Keratinocyte (primary cell): ENCODE data around the gene ARHGAP24.

Experiments
- EZH2 ChIP-seq: IDR thresholded peaks from one replicate; pipeline ENCODE4 v1.6.1; 2012; ENCODE audit warnings: inconsistent platforms, mild to moderate bottlenecking, low read length, moderate library complexity
- TF ChIP-seq, protein P1 (sequence below), 3 experiments: IDR thresholded peaks in 1 of 3; conservative IDR thresholded peaks in 1 of 3; optimal IDR thresholded peaks in 1 of 3; 2 replicates in 2 of 3; 3 replicates in 1 of 3; pipeline versions ENCODE3 to v1.5.1; 2011; ENCODE audit warnings: low read length in 3 of 3, mild to moderate bottlenecking in 3 of 3, moderate library complexity in 2 of 3, control low read depth in 1 of 3, inconsistent platforms in 1 of 3; ENCODE audit not compliant: insufficient read depth in 2 of 3; ENCODE audit errors: extremely low read depth in 1 of 3

DNA sequence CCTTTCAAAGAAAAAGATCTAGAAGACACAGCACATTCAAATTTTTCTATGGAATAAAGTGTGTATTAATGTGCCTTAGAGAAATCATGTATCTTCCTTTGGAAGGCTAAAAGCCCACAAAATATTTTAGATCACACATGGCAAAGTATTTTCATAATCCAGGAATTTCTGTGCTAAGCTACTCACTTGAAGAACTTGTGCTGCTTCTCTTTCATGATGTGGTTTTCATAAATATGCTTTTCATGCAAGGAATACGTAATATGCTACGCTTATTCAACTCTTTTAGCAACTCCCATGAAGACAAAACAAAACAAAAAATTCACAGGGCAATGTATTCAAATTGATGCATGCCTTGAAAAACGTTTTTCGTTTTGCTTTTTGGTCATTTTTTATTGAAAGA lies 125.6 kb downstream of the ARHGAP24 start:
- TF ChIP-seq, protein P1, sequence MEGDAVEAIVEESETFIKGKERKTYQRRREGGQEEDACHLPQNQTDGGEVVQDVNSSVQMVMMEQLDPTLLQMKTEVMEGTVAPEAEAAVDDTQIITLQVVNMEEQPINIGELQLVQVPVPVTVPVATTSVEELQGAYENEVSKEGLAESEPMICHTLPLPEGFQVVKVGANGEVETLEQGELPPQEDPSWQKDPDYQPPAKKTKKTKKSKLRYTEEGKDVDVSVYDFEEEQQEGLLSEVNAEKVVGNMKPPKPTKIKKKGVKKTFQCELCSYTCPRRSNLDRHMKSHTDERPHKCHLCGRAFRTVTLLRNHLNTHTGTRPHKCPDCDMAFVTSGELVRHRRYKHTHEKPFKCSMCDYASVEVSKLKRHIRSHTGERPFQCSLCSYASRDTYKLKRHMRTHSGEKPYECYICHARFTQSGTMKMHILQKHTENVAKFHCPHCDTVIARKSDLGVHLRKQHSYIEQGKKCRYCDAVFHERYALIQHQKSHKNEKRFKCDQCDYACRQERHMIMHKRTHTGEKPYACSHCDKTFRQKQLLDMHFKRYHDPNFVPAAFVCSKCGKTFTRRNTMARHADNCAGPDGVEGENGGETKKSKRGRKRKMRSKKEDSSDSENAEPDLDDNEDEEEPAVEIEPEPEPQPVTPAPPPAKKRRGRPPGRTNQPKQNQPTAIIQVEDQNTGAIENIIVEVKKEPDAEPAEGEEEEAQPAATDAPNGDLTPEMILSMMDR (optimal IDR thresholded peaks at IDR 0.05 in 1 of 3, IDR thresholded peaks at IDR 0.05 in 1 of 3, conservative IDR thresholded peaks at IDR 0.05 in 1 of 3; ENCODE audit: extremely low read depth in 1 of 3, insufficient read depth in 2 of 3, low read length in 3 of 3) = no peak
- TF ChIP-seq EZH2 = no peak
